Chondrocyte (in vitro differentiated cells): ENCODE data around the gene MAPK7. TPM values are rescaled to one million over a fixed set of nuclear protein-coding genes. Genes with fewer than 3 reads are reported as not detected.

Source experiments
- DNase-seq: peaks from one replicate; pipeline ENCODE4 v3.0.0; 2021; ENCODE audit warnings: mixed read lengths, low spot score
- H3K27ac Mint-ChIP-seq: one replicate; pipeline ENCODE4 v1.8.0; 2021; ENCODE audit warnings: mild to moderate bottlenecking, moderate library complexity, mixed read lengths; ENCODE audit not compliant: unreplicated experiment
- H3K27me3 Mint-ChIP-seq: 2 replicates; pipeline ENCODE4 v1.8.0; 2021; ENCODE audit warnings: low read depth, mixed read lengths
- H3K36me3 Mint-ChIP-seq: 2 replicates; pipeline ENCODE4 v1.8.0; 2021; ENCODE audit warnings: low read depth, mixed read lengths
- H3K4me1 Mint-ChIP-seq: 2 replicates; pipeline ENCODE4 v1.8.0; 2021; ENCODE audit warnings: low read depth, mild to moderate bottlenecking, mixed read lengths
- H3K4me3 Mint-ChIP-seq: one replicate; pipeline ENCODE4 v1.8.0; 2021; ENCODE audit warnings: mild to moderate bottlenecking, moderate library complexity, mixed read lengths; ENCODE audit not compliant: unreplicated experiment
- H3K9me3 Mint-ChIP-seq: 2 replicates; pipeline ENCODE4 v1.8.0; 2021; ENCODE audit warnings: low read depth, mixed read lengths
- total RNA-seq: library from RNA; stranded (reverse); gene quantifications from 3 replicates; pipeline ENCODE4 v1.2.1, GENCODE V29; 2021
- TF ChIP-seq, protein P1 (sequence below): fragments of 200-600 bp; sonication (generic); IDR thresholded peaks from 2 replicates; pipeline ENCODE4 v1.5.0; 2021; ENCODE audit warnings: antibody characterized with exemption, mild to moderate bottlenecking, moderate library complexity

The MAPK7 gene
- total RNA-seq, 1 donor from 2014 or later = 52.3 TPM

DNA sequence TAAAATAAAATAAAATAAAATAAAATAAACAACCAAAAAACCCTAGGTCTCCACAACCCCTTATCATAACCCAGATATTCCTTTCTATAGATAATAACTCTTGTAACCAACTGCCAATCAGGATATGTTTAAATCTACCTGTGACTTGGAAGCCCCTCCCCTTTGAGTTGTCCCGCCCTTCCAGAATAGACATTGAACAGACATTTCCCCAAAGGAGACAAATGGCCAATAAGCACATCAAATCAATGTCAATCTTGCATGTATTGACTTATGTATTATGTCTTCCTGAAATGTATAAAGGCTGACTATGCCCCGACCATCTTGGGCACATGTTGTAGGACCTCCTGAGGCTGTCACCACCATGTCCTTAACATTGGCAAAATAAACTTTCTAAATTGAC lies 1.5 kb upstream of the MAPK7 start:
- Mint-ChIP-seq H3K27ac (peak overlapping the region; percentile 99), H3K36me3 (peaks cover 18% of the 10 kb centered on the region), H3K4me1 (peaks cover 46% of the 10 kb centered on the region), H3K4me3 (peak overlapping the region; percentile 97), H3K27me3 (no peaks in the 10 kb centered on the region), H3K9me3 (no peaks in the 10 kb centered on the region)
- DNase-seq = no peak
- TF ChIP-seq, protein P1, sequence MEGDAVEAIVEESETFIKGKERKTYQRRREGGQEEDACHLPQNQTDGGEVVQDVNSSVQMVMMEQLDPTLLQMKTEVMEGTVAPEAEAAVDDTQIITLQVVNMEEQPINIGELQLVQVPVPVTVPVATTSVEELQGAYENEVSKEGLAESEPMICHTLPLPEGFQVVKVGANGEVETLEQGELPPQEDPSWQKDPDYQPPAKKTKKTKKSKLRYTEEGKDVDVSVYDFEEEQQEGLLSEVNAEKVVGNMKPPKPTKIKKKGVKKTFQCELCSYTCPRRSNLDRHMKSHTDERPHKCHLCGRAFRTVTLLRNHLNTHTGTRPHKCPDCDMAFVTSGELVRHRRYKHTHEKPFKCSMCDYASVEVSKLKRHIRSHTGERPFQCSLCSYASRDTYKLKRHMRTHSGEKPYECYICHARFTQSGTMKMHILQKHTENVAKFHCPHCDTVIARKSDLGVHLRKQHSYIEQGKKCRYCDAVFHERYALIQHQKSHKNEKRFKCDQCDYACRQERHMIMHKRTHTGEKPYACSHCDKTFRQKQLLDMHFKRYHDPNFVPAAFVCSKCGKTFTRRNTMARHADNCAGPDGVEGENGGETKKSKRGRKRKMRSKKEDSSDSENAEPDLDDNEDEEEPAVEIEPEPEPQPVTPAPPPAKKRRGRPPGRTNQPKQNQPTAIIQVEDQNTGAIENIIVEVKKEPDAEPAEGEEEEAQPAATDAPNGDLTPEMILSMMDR = no peak

DNA sequence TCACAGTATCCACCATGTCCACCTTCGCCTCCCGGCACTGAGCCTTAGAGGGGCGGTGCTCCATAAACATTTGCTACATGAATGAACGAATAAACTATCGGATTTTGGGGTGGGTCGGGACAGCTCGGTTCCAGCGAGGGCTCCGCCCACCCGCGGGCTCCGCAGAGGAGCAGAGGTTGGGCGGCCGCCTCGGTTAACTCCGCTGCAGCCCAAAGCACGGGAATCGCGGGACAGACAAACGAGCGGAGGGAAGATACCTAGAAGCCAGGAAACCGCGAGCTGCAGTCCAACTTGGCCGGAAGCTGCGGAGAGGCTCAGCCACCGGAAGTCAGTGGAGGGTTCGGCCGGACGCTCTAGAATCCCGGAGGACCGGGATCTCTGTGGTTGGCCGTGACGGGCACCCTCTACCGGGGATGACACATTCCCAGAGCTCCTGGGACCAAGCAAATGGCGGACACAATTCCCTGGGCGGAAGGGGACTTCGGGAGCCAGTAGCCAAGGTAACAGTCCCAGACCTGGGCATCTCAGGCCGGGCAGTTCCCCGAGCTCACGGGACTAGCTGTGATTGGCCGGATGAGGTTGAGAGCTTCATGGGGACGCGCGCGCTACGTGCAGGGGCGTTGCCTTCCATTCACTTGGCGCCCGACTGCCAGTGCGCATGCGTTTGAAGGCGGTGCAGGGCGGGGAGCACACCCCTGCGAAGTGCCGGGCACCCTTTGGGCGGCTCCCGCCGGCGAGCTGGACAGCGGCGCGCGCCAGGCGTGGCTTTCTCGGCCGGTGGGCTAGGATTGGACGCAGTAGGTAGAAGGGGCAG lies 489 bp upstream of the MAPK7 start:
- TF ChIP-seq, protein P1 = peak; percentile 35
- Mint-ChIP-seq H3K4me3 (peak overlapping the region; percentile 97), H3K27ac (peak overlapping the region; percentile 99), H3K27me3 (no peaks in the 10 kb centered on the region), H3K9me3 (no peaks in the 10 kb centered on the region), H3K4me1 (peaks cover 49% of the 10 kb centered on the region), H3K36me3 (peaks cover 20% of the 10 kb centered on the region)
- DNase-seq = peak; percentile 100

DNA sequence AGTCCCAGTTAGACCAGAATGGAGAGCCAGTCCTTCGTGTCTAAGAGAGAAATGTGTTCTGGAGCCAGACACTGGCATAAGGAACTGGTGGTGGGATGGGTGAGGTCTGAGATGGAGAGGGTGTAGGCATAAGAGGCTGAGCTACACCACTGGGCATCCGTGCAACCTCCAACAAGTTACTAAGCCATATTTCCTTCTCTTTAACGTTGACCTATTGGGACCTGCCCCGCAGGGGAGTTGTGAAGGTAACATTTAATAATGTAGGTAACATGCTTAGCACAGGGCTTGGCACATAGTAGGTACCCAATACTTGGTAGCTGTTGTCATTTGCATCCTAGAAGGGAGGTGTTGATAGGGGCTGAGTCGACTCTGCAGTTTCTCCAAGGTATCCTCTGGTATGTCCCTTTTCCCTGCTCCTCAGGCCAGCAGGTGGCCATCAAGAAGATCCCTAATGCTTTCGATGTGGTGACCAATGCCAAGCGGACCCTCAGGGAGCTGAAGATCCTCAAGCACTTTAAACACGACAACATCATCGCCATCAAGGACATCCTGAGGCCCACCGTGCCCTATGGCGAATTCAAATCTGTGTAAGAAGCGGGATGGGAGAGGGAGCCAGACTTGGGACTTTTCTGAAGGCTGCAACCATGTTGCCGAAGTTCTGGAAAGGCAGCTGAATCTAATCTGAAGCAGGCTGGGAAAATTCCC lies 1.2 kb downstream of the MAPK7 start:
- H3K4me1 Mint-ChIP-seq = peaks cover 58% of the 10 kb centered on the region
- TF ChIP-seq, protein P1 = peak; percentile 22
- no peaks in the 10 kb centered on the region for H3K27me3 Mint-ChIP-seq
- H3K4me3 Mint-ChIP-seq = peak overlapping the region; percentile 97
- H3K9me3 Mint-ChIP-seq = no peaks in the 10 kb centered on the region
- peak overlapping the region; percentile 89 for H3K27ac Mint-ChIP-seq
- H3K36me3 Mint-ChIP-seq = peaks cover 28% of the 10 kb centered on the region
- DNase-seq = peak; percentile 39

DNA sequence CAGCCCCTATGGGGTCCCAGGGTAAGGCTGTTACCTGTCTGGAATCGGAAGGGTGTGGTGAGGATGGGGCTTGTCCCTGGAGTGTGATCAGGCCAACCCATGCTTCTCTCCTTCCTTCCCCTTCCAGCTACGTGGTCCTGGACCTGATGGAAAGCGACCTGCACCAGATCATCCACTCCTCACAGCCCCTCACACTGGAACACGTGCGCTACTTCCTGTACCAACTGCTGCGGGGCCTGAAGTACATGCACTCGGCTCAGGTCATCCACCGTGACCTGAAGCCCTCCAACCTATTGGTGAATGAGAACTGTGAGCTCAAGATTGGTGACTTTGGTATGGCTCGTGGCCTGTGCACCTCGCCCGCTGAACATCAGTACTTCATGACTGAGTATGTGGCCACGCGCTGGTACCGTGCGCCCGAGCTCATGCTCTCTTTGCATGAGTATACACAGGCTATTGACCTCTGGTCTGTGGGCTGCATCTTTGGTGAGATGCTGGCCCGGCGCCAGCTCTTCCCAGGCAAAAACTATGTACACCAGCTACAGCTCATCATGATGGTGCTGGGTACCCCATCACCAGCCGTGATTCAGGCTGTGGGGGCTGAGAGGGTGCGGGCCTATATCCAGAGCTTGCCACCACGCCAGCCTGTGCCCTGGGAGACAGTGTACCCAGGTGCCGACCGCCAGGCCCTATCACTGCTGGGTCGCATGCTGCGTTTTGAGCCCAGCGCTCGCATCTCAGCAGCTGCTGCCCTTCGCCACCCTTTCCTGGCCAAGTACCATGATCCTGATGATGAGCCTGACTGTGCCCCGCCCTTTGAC lies 2.4 kb downstream of the MAPK7 start:
- H3K36me3 Mint-ChIP-seq = peaks cover 31% of the 10 kb centered on the region
- H3K4me1 Mint-ChIP-seq = peaks cover 69% of the 10 kb centered on the region
- H3K27ac Mint-ChIP-seq = peak overlapping the region; percentile 49
- no peaks in the 10 kb centered on the region for H3K27me3 Mint-ChIP-seq
- H3K4me3 Mint-ChIP-seq = no peak overlapping the region
- H3K9me3 Mint-ChIP-seq = no peaks in the 10 kb centered on the region
- peak; percentile 88 for DNase-seq
- TF ChIP-seq, protein P1 = no peak

DNA sequence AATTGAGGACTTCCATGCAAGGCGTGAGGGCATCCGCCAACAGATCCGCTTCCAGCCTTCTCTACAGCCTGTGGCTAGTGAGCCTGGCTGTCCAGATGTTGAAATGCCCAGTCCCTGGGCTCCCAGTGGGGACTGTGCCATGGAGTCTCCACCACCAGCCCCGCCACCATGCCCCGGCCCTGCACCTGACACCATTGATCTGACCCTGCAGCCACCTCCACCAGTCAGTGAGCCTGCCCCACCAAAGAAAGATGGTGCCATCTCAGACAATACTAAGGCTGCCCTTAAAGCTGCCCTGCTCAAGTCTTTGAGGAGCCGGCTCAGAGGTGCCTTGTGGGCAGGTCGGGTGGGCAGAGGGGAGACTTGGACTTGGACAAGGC lies 3.1 kb downstream of the MAPK7 start:
- DNase-seq = peak; percentile 76
- Mint-ChIP-seq H3K36me3 (peaks cover 31% of the 10 kb centered on the region), H3K27ac (no peak overlapping the region), H3K27me3 (no peaks in the 10 kb centered on the region), H3K9me3 (no peaks in the 10 kb centered on the region), H3K4me3 (no peak overlapping the region), H3K4me1 (peaks cover 73% of the 10 kb centered on the region)
- TF ChIP-seq, protein P1 = no peak
